ENCODE measurements around the gene EPHB1.
"Not testable (repeated sequence)": the region's sequence is repeated elsewhere in the genome, so short reads cannot be mapped to it uniquely, and the experiment has no call there.

Gene EPHB1

DNA sequence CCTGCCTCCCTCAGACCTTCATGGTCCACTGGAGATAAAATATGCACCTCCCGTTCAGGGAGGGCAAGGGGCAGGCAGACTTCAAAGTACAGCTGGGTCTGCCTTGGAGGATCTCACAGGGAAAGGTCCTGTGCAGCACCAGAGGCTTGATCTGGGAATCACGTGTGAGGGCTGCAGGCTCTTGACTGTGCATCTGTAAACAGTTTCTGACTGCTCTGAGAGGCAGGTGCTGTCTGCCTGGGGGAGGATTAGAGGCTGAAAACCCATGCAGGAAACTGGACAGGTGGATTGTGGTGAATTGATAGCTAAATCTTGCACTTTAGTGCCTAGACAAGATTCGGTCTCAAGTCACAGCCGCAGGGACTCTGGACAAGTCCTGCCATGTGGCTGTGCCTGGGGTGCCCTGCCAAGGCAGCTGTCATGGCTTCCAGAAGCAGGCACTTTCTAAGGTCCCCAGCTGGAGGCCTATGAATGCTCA is 239.3 kb downstream of the EPHB1 start:
- ATAC-seq (ENCODE audit: low read depth) (no peak), DNase-seq (ENCODE audit: low spot score in 2 of 2) (no peak)
- H3K27me3 Mint-ChIP-seq, result peaks cover 15% of the 10 kb centered on the region
- no peak overlapping the region for H3K4me3 Mint-ChIP-seq
- no peak overlapping the region for H3K27ac Mint-ChIP-seq
- no peaks in the 10 kb centered on the region for H3K4me1 Mint-ChIP-seq
- no peaks in the 10 kb centered on the region for H3K9me3 Mint-ChIP-seq
- H3K36me3 Mint-ChIP-seq, result no peaks in the 10 kb centered on the region

DNA sequence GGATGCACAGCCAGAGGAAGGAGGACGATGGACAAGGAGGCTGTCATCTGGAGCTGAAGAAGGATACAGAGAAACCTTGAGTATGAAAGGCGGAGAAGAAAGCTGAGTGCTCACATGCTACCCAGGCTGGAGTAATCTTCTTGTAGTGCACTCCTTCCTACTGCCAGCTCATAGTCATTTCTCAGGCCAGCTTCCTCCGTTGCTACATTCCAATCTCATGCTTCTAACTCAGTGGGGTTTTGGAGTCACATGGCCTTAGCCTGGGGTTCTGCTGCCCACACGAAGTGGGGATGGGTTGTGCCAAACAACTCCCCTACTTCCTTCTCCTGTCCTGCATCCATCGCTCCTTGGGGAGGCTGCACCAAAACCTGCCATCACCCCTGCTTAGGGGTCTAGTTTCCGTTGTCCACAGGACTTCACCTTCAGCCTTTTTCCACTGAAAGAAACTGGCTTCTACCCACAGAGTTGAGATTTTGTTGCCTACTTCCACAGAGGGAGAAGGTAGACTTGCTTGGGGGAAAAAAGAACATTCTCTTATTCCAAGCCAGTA is 239.9 kb downstream of the EPHB1 start:
- no peaks in the 10 kb centered on the region for H3K36me3 Mint-ChIP-seq
- DNase-seq (ENCODE audit: low spot score in 2 of 2) (no peak), ATAC-seq (ENCODE audit: low read depth) (no peak)
- H3K27me3 Mint-ChIP-seq, result peaks cover 15% of the 10 kb centered on the region
- H3K4me1 Mint-ChIP-seq, result no peaks in the 10 kb centered on the region
- H3K27ac Mint-ChIP-seq, result no peak overlapping the region
- no peaks in the 10 kb centered on the region for H3K9me3 Mint-ChIP-seq
- no peak overlapping the region for H3K4me3 Mint-ChIP-seq

DNA sequence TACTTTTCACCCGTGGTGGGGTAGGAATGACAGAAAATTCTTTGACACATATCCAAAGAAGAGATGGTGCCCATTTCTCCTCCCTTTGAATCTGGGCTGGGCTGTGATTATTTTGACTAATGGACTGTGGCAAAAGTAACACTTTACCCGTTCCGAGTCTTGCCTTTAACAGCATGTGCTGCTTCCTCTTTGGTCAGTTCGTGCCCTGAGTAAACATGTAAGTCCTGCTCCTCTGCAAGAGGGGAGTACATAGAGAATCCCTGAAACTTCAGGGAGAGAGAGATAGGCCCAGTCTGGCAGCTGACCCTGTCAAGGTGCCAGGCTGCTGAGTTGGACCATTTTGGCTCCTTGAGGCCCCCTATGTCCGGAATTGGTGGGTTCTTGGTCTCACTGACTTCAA is 243.1 kb downstream of the EPHB1 start:
- no peak overlapping the region for H3K27ac Mint-ChIP-seq
- H3K27me3 Mint-ChIP-seq, result peaks cover 7% of the 10 kb centered on the region
- no peak overlapping the region for H3K4me3 Mint-ChIP-seq
- no peaks in the 10 kb centered on the region for H3K9me3 Mint-ChIP-seq
- ATAC-seq (ENCODE audit: low read depth), result no peak
- no peaks in the 10 kb centered on the region for H3K36me3 Mint-ChIP-seq
- no peak for DNase-seq (ENCODE audit: low spot score in 2 of 2)
- H3K4me1 Mint-ChIP-seq, result no peaks in the 10 kb centered on the region

DNA sequence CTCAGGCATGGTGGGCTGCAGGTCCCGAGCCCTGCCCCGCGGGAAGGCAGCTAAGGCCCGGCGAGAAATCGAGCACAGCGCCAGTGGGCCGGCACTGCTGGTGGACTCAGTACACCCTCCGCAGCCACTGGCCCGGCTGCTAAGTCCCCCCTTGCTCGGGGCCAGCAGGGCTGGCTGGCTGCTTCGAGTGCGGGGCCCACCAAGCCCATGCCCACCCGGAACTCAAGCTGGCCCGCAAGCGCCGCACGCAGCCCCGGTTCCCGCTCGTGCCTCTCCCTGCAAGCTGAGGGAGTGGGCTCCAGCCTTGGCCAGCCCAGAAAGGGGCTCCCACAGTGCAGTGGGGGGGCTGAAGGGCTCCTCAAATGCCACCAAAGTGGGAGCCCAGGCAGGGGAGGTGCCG is 244.5 kb downstream of the EPHB1 start:
- H3K4me3 Mint-ChIP-seq; H3K9me3 Mint-ChIP-seq; H3K4me1 Mint-ChIP-seq; ATAC-seq (ENCODE audit: low read depth); H3K27ac Mint-ChIP-seq; H3K27me3 Mint-ChIP-seq; DNase-seq (ENCODE audit: low spot score in 2 of 2); H3K36me3 Mint-ChIP-seq: not testable (repeated sequence)

DNA sequence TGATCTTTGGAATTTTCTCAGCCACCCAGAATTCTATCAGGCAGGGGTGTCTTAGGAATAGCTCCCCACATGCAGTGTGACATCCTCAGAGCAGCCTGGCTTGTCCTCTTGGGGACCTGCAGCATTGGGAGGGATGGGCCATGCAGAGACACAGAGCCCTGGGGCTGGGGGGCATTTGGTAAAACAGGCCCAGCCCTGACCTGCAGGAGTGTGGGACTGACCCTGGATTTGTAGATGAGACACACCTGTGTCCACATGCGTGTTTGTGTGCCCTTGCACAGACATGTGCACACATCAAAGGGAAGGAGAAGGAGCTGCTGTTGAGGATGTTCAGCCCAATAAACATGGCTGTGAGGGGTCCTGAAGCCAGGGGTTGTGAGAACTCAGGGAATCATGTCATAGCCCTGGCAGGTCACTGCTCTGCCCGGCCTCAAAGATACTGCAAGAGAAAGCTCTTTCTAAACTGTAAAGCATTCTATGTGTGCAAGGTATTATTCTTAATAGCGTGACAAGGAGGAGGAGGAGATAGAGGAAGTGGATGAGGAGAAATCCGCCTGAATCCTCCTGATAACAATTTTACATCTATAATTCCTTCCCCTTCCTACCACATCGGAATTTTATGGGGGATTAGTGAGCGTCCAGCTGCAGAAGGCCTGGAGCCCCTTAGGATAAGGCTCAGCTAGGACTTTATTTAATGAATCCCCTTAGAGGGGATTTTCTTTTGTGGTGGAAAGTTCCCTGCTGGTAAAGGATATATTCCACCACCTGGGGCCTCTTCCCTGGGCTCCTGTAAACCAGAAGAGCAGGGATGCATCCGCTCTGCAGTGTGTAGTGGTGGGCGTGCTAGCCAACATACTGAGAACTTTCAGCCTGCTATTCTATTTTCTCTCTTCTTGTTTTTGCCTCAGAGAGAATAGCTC is 245.5 kb downstream of the EPHB1 start:
- no peak overlapping the region for H3K27ac Mint-ChIP-seq
- ATAC-seq (ENCODE audit: low read depth) (no peak), DNase-seq (ENCODE audit: low spot score in 2 of 2) (no peak)
- H3K36me3 Mint-ChIP-seq, result no peaks in the 10 kb centered on the region
- H3K4me3 Mint-ChIP-seq, result no peak overlapping the region
- H3K27me3 Mint-ChIP-seq, result peaks cover 9% of the 10 kb centered on the region
- H3K4me1 Mint-ChIP-seq, result no peaks in the 10 kb centered on the region
- no peaks in the 10 kb centered on the region for H3K9me3 Mint-ChIP-seq

DNA sequence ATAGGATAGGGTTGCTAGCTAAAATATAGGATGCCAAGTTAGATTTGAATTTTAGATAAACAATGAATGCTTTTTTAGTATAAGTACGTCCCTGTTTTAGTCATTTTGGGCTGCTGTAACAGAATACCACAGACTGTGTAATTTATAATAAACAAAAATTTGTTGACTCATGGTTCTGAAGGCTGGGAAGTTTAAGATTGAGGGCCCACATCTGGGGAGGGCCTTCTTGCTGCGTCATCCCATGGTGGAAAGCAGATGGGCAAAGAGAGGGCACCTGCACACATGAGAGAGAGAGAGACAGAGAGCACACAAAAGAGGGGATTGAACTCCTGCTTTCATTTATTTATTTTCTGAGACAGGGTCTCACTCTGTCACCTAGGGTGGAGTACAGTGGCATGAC is 246.5 kb downstream of the EPHB1 start:
- Mint-ChIP-seq H3K9me3 (no peaks in the 10 kb centered on the region), H3K27me3 (peaks cover 3% of the 10 kb centered on the region), H3K4me1 (no peaks in the 10 kb centered on the region), H3K4me3 (no peak overlapping the region), H3K27ac (no peak overlapping the region), H3K36me3 (no peaks in the 10 kb centered on the region)
- DNase-seq (ENCODE audit: low spot score in 2 of 2) (no peak), ATAC-seq (ENCODE audit: low read depth) (no peak)

DNA sequence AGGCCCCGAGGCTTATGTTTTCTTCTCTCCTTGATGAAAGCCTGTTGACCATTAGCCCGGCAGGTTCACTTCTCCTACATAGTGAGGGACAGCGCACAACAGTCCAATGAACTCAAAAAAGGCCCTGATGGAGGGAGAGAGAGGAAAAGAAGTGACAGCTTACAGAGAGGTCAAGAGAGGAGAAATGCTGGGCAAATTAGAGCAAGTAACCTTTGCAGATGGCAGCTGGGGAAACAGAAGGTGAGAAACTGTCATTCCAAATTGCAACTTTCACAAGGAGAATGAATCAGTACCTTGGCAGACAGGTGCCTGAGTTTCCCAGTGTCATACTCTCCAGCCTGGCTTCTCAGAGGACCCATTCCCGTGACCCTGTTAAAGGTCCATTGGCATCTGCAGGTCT is 252.0 kb downstream of the EPHB1 start:
- peak overlapping the region; percentile 2 for H3K27ac Mint-ChIP-seq
- H3K9me3 Mint-ChIP-seq, result no peaks in the 10 kb centered on the region
- ATAC-seq (ENCODE audit: low read depth) (no peak), DNase-seq (ENCODE audit: low spot score in 2 of 2) (no peak)
- H3K4me1 Mint-ChIP-seq, result no peaks in the 10 kb centered on the region
- H3K27me3 Mint-ChIP-seq, result peaks cover 1% of the 10 kb centered on the region
- no peak overlapping the region for H3K4me3 Mint-ChIP-seq
- no peaks in the 10 kb centered on the region for H3K36me3 Mint-ChIP-seq

DNA sequence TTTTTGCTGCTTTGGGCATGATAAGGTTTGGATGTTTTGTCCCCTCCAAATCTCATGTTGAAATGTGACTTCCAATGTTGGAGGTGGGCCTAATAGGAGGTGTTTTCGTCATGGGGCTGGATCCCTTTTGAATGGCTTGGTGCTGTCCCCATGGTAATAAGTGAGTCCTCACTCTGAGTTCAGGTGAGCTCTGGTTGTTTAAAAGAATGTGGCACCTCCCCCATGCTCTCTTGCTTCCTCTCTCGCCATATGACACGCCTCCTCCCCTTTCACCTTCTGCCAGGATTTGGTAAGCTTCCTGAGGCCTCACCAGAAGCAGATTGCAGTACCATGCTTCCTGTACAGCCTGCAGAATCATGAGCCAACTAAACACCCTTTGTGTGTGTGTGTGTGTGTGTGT is 255.5 kb downstream of the EPHB1 start:
- no peak overlapping the region for H3K27ac Mint-ChIP-seq
- DNase-seq (ENCODE audit: low spot score in 2 of 2) (no peak), ATAC-seq (ENCODE audit: low read depth) (no peak)
- H3K4me3 Mint-ChIP-seq, result no peak overlapping the region
- H3K36me3 Mint-ChIP-seq, result no peaks in the 10 kb centered on the region
- no peaks in the 10 kb centered on the region for H3K9me3 Mint-ChIP-seq
- no peaks in the 10 kb centered on the region for H3K4me1 Mint-ChIP-seq
- no peaks in the 10 kb centered on the region for H3K27me3 Mint-ChIP-seq

DNA sequence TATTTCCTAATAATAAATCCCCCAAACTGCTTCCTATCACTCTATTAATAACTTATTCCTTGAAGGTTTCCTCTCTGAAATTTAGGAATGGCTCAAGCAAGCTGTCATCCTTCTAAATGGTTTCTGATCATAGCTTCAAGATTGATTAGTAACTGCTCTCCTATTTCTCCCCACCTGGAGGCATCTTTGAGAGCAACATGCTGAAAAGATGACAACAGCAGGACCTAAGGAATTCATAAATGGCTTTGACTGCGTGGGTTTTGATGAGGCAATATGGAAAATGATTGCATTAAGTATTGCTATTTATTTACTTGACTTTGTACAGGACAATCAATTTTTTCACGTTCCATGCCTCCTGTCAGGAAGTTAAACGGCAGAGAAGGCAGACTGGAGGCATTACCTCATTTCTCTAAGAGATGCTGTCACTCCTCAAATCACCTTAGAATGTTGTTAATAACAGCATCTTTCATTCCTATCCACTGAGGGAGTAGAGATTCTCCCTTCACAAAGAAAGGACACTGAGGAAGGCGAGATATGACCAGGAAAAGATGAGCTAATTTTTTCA is 256.4 kb downstream of the EPHB1 start:
- Mint-ChIP-seq H3K4me3 (no peak overlapping the region), H3K27me3 (no peaks in the 10 kb centered on the region), H3K4me1 (no peaks in the 10 kb centered on the region), H3K27ac (no peak overlapping the region), H3K36me3 (no peaks in the 10 kb centered on the region), H3K9me3 (no peaks in the 10 kb centered on the region)
- no peak for ATAC-seq (ENCODE audit: low read depth)
- DNase-seq (ENCODE audit: low spot score in 2 of 2), result no peak

DNA sequence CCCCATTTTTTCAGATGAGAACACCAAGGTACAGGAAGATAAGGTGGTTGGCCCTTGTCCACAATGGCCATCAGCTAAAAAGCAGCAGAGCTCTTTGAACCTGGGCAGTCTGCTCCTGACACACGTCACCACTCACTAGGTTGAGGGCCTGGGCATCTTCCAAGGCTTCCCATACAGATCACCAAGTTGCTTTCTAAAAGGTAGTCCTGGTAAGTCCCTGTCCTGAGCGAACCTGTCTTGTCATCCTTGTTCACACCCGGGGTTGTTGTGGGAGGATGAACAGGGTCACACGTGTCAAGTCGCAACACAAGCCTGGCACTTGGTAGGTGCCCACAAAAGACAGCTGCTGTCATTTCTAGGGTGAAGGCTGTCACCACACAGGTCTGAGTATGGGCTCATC is 260.4 kb downstream of the EPHB1 start:
- H3K4me3 Mint-ChIP-seq, result no peak overlapping the region
- H3K27ac Mint-ChIP-seq, result no peak overlapping the region

DNA sequence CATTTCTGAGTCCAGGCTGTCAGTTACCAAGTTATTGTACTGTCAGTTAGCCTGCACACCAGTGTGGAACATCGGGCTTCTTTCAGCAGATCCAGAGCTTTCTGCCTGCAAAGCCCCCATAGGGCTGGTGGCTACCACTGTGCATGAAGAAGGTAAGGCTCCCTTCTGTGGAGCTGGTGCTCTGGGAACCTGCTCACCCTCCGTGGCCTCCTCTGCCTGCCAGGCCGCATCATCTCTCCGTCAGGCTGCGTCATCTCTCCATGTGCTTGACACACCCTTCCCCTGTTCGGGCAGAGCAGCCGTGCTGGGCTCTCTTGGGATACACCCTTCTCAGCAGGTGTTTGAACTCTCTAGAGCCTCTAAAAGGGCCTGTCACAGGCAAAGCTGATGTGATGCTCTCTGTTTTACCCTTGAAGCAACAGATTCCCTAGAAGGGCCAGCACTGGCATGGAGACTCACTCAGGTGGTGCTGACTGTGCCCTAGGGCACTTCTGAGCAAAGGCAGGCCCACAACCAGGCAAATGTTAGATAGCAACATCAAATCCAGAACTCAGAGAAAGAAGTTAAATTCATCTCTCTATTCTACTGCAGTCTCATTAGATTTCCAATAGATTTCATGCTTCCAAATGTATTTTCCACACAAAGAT is 261.1 kb downstream of the EPHB1 start:
- Mint-ChIP-seq H3K9me3 (no peaks in the 10 kb centered on the region), H3K27me3 (no peaks in the 10 kb centered on the region), H3K4me1 (no peaks in the 10 kb centered on the region), H3K36me3 (no peaks in the 10 kb centered on the region), H3K27ac (no peak overlapping the region), H3K4me3 (no peak overlapping the region)
- DNase-seq (ENCODE audit: low spot score in 2 of 2) (no peak), ATAC-seq (ENCODE audit: low read depth) (no peak)

More for the DNA sequence above, 260.4 kb downstream of the EPHB1 start:
- no peaks in the 10 kb centered on the region for H3K9me3 Mint-ChIP-seq
- DNase-seq (ENCODE audit: low spot score in 2 of 2), result no peak
- H3K4me1 Mint-ChIP-seq, result no peaks in the 10 kb centered on the region
- no peak for ATAC-seq (ENCODE audit: low read depth)
- no peaks in the 10 kb centered on the region for H3K27me3 Mint-ChIP-seq
- no peaks in the 10 kb centered on the region for H3K36me3 Mint-ChIP-seq

DNA sequence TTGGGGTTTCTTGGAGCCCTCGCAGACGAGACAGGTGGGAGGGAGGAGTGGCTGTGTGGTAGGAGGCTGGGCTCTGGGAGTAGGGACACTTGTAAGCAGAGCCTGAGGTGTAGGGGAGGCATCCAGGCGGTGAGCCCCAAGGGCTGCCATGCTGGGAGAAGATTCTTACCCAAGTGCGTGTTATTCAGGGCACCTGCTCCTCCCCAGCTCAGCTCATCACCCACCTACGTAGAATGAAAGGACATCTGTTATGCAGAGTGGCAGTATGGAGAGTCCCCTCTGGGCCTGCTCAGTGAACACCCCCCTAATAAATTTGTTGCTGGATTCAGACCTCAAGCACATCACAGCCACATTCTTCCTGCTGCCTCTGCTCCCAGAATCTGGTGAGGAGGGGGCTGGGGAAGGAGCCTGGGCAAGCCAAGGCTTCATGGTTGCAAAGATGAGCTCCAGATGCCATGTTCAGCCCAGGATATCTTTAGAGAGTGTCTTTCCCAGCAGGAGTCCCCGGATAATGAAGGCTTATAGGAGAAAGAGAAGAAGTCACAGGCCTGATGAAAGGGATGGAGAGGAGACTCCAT is 261.8 kb downstream of the EPHB1 start:
- Mint-ChIP-seq H3K27ac (no peak overlapping the region), H3K36me3 (no peaks in the 10 kb centered on the region), H3K4me3 (no peak overlapping the region), H3K4me1 (no peaks in the 10 kb centered on the region), H3K27me3 (no peaks in the 10 kb centered on the region), H3K9me3 (no peaks in the 10 kb centered on the region)
- no peak for ATAC-seq (ENCODE audit: low read depth)
- no peak for DNase-seq (ENCODE audit: low spot score in 2 of 2)

DNA sequence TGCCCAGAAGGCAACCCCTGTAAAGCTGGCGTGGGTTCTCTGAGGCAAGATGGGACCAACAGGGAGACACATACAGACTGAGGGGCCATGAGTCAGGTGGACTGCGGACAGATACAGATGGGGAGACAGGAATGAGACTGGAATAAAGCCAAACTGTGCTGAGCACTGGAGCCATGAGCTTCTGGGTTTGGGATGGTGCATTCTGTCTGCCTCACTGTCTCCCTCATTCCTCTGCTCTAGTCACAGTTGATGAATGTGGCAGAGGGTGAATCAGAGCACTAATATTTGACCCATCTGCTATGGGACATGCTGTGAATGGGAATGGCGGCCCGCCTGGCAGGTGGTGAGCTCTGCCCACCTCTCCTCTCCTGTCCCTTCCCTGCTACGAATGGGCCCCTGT is 262.9 kb downstream of the EPHB1 start:
- Mint-ChIP-seq H3K27me3 (no peaks in the 10 kb centered on the region), H3K4me3 (no peak overlapping the region), H3K9me3 (peaks cover 6% of the 10 kb centered on the region), H3K4me1 (no peaks in the 10 kb centered on the region), H3K27ac (no peak overlapping the region), H3K36me3 (no peaks in the 10 kb centered on the region)
- ATAC-seq (ENCODE audit: low read depth) (no peak), DNase-seq (ENCODE audit: low spot score in 2 of 2) (no peak)

DNA sequence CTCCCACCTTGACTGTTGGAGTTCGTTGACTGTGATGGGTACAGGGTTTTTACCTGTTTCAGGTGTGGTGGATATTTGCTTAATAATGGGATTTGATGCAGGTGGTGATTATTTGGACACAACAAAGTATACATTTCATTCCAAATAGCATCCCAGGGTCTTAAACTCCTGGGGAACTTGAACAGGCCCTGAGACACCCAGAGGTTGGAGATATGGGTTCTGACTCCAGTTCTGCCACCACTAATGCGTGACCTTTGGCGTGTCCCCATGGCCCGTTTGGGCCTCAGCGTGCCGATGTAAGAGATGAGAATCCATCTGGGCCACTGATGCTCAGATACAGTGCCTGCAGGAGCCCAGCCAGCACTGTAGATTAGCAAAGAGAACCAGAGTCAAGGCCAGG is 264.5 kb downstream of the EPHB1 start:
- no peaks in the 10 kb centered on the region for H3K36me3 Mint-ChIP-seq
- H3K4me3 Mint-ChIP-seq, result no peak overlapping the region
- ATAC-seq (ENCODE audit: low read depth) (no peak), DNase-seq (ENCODE audit: low spot score in 2 of 2) (no peak)
- H3K27ac Mint-ChIP-seq, result no peak overlapping the region
- no peaks in the 10 kb centered on the region for H3K4me1 Mint-ChIP-seq
- H3K27me3 Mint-ChIP-seq, result no peaks in the 10 kb centered on the region
- peaks cover 10% of the 10 kb centered on the region for H3K9me3 Mint-ChIP-seq
